ENCODE results near the gene TRAF7. TPM values are rescaled to one million over a fixed set of nuclear protein-coding genes. Genes with fewer than 3 reads are reported as not detected.

TRAF7 gene
- total RNA-seq, 1 donor from 2014 or later, result 82.2 TPM

GRCh38 chr16:2194166-2194834, 38.7 kb downstream of the TRAF7 start:
- no peak for TF ChIP-seq CTCF (conservative IDR thresholded peaks at IDR 0.05)
- Mint-ChIP-seq H3K27ac (ENCODE audit: unreplicated experiment) (no peak overlapping the region), H3K36me3 (ENCODE audit: low read depth) (no peaks in the 10 kb centered on the region), H3K9me3 (no peaks in the 10 kb centered on the region), H3K4me1 (peaks cover 14% of the 10 kb centered on the region), H3K27me3 (ENCODE audit: low read depth) (peaks cover 19% of the 10 kb centered on the region), H3K4me3 (peak overlapping the region; percentile 73)
- no peak for DNase-seq (ENCODE audit: low read depth, low spot score)

- Mint-ChIP-seq H3K36me3 (ENCODE audit: low read depth) (no peaks in the 10 kb centered on the region), H3K4me3 (peak overlapping the region; percentile 73), H3K27ac (ENCODE audit: unreplicated experiment) (no peak overlapping the region), H3K9me3 (no peaks in the 10 kb centered on the region), H3K4me1 (peaks cover 14% of the 10 kb centered on the region), H3K27me3 (ENCODE audit: low read depth) (peaks cover 20% of the 10 kb centered on the region)
- peak; percentile 61 for TF ChIP-seq CTCF (conservative IDR thresholded peaks at IDR 0.05)
- DNase-seq (ENCODE audit: low read depth, low spot score), result no peak
Observed at GRCh38 chr16:2194852-2195321, 39.3 kb downstream of the TRAF7 start.

GRCh38 chr16:2195322-2196161, 40.0 kb downstream of the TRAF7 start:
- Mint-ChIP-seq H3K4me3 (peak overlapping the region; percentile 73), H3K27ac (ENCODE audit: unreplicated experiment) (no peak overlapping the region), H3K4me1 (peaks cover 14% of the 10 kb centered on the region), H3K27me3 (ENCODE audit: low read depth) (peaks cover 26% of the 10 kb centered on the region), H3K36me3 (ENCODE audit: low read depth) (no peaks in the 10 kb centered on the region), H3K9me3 (no peaks in the 10 kb centered on the region)
- DNase-seq (ENCODE audit: low read depth, low spot score), result no peak
- TF ChIP-seq CTCF (conservative IDR thresholded peaks at IDR 0.05), result no peak

GRCh38 chr16:2196162-2196980, 40.8 kb downstream of the TRAF7 start, which contains the start of gene CASKIN1:
CASKIN1 (minus strand) TSS chr16:2196605; CDS start chr16:2196432, 173 bp downstream.
- Mint-ChIP-seq H3K4me1 (peaks cover 14% of the 10 kb centered on the region), H3K9me3 (no peaks in the 10 kb centered on the region), H3K27me3 (ENCODE audit: low read depth) (peaks cover 29% of the 10 kb centered on the region), H3K4me3 (peak within 1 kb of the TSS; percentile 81), H3K36me3 (ENCODE audit: low read depth) (no peaks in the 10 kb centered on the region), H3K27ac (ENCODE audit: unreplicated experiment) (peak within 1 kb of the TSS; percentile 71)
- no peak for DNase-seq (ENCODE audit: low read depth, low spot score)
- TF ChIP-seq CTCF (conservative IDR thresholded peaks at IDR 0.05), result no peak

- no peak for DNase-seq (ENCODE audit: low read depth, low spot score)
- H3K27ac Mint-ChIP-seq (ENCODE audit: unreplicated experiment), result no peak overlapping the region
- H3K27me3 Mint-ChIP-seq (ENCODE audit: low read depth), result peaks cover 29% of the 10 kb centered on the region
- peaks cover 10% of the 10 kb centered on the region for H3K4me1 Mint-ChIP-seq
- TF ChIP-seq CTCF (conservative IDR thresholded peaks at IDR 0.05), result no peak
- no peaks in the 10 kb centered on the region for H3K36me3 Mint-ChIP-seq (ENCODE audit: low read depth)
- H3K9me3 Mint-ChIP-seq, result no peaks in the 10 kb centered on the region
- H3K4me3 Mint-ChIP-seq, result peak overlapping the region; percentile 81
Observed at GRCh38 chr16:2196981-2197511, 41.5 kb downstream of the TRAF7 start.
